Inflammatory macrophage (primary cell): ENCODE measurements around the gene RHBDF1.
"Not testable (repeated sequence)": the region's sequence is repeated elsewhere in the genome, so short reads cannot be mapped to it uniquely, and the experiment has no call there.

Experiments used
- DNase-seq, 2 donors: peaks; one replicate each; pipeline ENCODE4 v3.0.0-alpha.2; 2020 to 2022

RHBDF1 gene

GRCh38 chr16:35678-36305, 36.6 kb downstream of the RHBDF1 start:
- DNase-seq: no peak

GRCh38 chr16:35011-35677, 37.3 kb downstream of the RHBDF1 start:
- DNase-seq: peak; percentile 84

- no peak for DNase-seq
These were observed 37.8 kb downstream of the RHBDF1 start for GRCh38 chr16:34648-34987.

GRCh38 chr16:33877-34647, 38.4 kb downstream of the RHBDF1 start:
- DNase-seq: no peak

GRCh38 chr16:33154-33876, 39.1 kb downstream of the RHBDF1 start:
- DNase-seq: not testable (repeated sequence)

GRCh38 chr16:30627-31026, 41.8 kb downstream of the RHBDF1 start:
- DNase-seq: not testable (repeated sequence)

- DNase-seq: not testable (repeated sequence)
These were observed 46.5 kb downstream of the RHBDF1 start for GRCh38 chr16:25926-26348.

GRCh38 chr16:24151-24550, 48.3 kb downstream of the RHBDF1 start:
- DNase-seq: not testable (repeated sequence)

- not testable (repeated sequence) for DNase-seq
These were observed 51.5 kb downstream of the RHBDF1 start for GRCh38 chr16:20886-21285.

- not testable (repeated sequence) for DNase-seq
These were observed 55.2 kb downstream of the RHBDF1 start for GRCh38 chr16:17062-17765.

- not testable (repeated sequence) for DNase-seq
These were observed 61.7 kb downstream of the RHBDF1 start for GRCh38 chr16:10772-11171.

- no peak for DNase-seq
These were observed 62.3 kb downstream of the RHBDF1 start for GRCh38 chr16:9903-10665.
